NCI-H526 (cell line): ENCODE results near the gene KHK.
"Not testable (repeated sequence)": the region's sequence is repeated elsewhere in the genome, so short reads cannot be mapped to it uniquely, and the experiment has no call there.

ENCODE experiments used
- DNase-seq, 2 experiments: peaks; one replicate each; lab custom pipeline; 2025; lab: John Stamatoyannopoulos, UW

Gene KHK

DNA sequence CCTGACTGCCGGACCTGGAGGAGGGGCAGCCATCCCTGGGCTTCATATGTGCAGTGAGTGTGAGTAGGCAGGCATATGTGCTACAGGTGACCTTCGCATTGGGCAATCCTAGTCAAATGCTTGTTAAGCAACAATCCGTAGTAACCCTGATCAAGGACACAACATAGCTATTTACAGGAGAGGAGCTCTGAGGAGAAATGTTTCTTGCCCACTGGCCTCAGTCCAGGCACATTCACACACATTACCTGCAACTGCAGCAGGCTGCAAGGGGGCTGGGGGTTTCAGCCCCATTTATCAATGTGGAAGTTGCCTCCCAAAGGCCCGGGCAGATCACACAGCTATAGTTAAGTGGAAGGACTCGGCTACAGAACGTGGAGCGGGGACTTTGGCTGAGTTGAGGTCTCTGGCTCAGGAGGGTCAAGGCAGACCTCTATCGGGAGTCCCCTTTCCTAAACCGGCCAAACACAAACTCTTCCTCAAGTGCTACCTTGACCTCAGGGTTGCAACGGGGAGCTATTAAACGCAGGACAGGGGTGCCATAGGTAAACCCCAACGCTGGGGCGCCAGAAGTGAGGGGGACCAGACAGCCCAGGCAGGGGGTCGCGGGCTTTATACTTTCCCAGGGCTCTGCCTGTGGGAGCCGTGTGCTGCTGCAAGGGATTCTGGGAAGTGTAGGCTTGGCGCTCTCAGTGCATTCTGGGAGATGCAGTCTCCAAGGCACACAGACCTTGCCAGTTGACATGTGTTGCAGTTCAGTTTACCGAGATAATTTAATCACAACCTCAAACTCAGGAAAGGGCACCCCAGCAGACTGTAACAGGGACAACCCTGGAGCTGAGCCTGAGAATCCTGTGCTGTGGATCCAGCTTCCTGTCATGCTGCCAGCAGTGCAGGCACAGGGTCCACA, 9.4 kb downstream of the KHK start:
- peak in 1 of 2 experiments; percentile 68 for DNase-seq

DNA sequence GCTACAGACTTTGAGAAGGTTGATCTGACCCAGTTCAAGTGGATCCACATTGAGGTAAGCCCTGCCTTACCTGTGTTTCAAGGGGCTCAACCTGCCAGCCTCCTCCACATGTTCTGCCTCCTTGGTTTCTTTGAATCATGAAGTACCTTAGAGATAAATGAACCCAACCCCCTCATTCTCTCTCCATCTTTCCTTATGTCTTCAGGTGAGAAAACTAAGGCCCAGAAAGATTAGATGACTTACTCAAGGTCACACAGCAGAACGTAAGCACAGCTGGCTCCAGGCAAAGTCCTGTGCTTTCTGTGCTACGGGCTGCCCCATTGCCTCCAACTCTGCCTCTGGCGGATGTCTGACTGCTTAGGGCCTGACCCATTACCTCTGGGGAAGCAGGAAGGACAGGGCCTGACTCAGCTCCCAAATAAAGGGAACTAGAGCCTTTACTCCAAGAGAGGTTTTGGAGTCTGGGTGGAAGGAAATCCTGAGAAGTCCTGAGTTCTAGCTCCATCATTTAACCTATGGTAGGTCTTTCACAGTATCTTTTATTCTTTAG, 10.3 kb downstream of the KHK start:
- no peak for DNase-seq

DNA sequence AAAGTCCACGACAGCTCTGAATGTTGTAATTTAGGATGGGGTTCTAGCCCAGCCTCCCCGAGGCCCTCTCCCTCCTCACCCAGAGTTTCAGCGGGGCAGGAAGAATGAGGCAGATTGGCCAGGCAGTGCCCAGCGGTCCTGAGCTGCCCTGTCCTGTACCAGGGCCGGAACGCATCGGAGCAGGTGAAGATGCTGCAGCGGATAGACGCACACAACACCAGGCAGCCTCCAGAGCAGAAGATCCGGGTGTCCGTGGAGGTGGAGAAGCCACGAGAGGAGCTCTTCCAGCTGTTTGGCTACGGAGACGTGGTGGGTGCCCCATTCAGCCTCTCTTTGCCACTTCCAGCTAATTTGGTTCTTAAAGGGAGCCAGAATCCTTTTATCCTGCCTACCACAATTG, 10.8 kb downstream of the KHK start:
- no peak for DNase-seq

DNA sequence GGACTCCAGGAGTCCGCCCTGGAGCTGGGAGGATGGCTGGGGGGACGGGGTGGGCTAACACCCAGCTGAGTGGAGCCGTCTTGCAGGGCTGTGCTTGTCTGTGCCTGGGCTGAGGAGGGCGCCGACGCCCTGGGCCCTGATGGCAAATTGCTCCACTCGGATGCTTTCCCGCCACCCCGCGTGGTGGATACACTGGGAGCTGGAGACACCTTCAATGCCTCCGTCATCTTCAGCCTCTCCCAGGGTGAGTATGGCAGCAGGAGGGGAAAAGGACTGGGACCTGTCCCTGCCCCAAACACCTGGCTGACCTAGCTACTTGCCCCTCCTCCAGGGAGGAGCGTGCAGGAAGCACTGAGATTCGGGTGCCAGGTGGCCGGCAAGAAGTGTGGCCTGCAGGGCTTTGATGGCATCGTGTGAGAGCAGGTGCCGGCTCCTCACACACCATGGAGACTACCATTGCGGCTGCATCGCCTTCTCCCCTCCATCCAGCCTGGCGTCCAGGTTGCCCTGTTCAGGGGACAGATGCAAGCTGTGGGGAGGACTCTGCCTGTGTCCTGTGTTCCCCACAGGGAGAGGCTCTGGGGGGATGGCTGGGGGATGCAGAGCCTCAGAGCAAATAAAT, 12.9 kb downstream of the KHK start:
- DNase-seq = no peak

DNA sequence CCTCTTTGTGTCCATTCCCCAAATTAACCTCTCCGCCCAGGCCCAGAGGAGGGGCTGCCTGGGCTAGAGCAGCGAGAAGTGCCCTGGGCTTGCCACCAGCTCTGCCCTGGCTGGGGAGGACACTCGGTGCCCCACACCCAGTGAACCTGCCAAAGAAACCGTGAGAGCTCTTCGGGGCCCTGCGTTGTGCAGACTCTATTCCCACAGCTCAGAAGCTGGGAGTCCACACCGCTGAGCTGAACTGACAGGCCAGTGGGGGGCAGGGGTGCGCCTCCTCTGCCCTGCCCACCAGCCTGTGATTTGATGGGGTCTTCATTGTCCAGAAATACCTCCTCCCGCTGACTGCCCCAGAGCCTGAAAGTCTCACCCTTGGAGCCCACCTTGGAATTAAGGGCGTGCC, 13.5 kb downstream of the KHK start:
- DNase-seq = no peak

DNA sequence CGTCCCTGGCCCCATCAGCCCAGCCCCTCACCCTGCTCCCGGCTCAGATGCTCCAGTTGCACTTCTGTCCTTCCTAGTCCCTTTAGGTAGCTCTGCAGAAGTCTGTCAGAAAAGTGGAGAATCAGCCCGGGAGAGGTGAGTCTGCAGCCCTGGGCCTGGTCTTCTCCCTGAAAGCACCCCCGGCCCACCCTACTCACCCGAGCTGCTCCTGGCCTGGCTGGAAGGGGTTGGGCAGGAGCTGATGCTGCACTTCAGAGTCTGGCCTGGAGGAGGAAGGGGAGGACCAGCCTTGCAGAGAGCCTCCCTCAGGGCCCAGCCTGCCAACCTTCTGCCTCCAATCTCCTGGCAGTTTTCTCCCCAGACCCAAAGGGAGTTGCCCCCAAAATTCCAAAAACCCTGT, 15.8 kb downstream of the KHK start:
- no peak for DNase-seq

DNA sequence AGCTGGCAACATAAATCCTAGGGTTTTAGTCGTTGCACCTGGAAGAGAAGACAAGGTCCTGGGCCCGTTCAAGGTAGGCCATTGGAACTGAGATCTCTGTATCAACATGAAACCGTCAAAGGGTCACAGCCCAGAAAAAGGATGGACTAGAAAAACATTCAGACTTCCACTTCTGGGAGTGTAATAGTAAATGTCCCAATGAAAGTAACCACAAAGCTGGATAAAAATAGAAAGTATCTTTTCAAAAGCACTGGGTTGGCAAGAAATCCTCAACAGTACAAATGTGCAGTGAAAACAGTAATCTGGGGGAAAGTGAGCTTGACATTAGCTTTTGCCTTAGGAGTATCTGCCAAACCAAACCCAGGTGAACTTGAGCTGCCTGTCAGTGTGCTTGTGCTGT, 19.4 kb downstream of the KHK start:
- no peak for DNase-seq

DNA sequence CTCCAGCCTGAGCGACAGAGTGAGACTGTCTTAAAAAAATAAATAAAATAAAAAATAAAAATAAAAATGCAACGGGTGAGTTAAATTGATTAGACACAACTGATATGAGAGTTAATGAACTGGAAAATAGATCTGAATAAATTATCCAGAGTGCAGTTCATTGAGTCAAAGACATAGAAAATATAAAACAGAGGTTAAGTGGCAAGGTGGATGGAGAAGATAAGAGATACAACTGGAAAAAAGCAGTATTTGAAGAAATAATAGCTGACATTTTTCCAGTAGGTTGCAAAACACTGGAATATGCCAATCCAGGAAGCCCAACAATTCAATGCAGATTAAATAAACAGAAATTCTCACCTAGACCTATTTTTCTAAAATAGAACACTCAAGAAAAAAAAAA, 21.6 kb downstream of the KHK start:
- DNase-seq = no peak

DNA sequence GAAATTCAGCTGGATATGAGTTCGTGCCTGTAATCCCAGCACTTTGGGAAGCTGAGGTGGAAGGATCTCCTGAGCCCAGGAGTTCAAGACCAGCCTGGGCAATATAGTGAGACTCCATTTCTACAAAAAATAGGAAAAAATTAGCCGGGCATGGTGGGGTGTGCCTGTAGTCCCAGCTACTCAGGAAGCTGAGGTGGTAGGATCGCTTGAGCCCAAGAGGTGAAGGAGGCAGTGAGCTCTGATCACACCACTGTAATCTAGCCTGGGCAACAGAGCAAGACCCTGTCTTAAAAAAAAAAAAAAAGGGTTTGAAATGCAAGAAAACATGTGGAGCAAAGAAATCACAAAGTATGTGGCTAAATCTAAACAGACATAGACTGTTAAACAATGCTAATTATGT, 22.5 kb downstream of the KHK start:
- no peak for DNase-seq

DNA sequence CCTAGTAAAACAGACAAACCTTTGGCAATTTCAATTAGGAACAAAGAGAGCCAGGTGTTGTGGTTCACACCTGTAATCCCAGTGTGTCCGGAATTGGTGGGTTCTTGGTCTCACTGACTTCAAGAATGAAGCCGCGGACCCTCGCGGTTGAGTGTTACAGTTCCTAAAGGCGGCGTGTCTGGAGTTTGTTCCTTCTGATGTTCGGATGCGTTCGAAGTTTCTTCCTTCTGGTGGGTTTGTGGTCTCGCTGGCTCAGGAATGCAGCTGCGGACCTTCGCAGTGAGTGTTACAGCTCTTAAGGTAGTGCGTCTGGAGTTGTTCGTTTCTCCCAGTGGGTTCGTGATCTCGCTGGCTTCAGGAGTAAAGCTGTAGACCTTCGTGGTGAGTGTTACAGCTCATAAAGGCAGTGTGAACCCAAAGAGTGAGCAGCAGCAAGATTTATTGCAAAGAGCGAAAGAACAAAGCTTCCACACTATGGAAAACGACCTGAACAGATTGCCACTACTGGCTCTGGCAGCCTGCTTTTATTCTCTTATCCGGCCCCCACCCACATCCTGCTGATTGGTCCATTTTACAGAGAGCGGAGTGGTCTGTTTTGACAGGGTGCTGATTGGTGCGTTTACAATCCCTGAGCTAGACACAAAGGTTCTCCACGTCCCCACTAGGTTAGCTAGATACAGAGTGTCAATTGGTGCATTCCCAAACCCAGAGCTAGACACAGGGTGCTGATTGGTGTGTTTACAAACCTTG, 24.2 kb downstream of the KHK start:
- not testable (repeated sequence) for DNase-seq

DNA sequence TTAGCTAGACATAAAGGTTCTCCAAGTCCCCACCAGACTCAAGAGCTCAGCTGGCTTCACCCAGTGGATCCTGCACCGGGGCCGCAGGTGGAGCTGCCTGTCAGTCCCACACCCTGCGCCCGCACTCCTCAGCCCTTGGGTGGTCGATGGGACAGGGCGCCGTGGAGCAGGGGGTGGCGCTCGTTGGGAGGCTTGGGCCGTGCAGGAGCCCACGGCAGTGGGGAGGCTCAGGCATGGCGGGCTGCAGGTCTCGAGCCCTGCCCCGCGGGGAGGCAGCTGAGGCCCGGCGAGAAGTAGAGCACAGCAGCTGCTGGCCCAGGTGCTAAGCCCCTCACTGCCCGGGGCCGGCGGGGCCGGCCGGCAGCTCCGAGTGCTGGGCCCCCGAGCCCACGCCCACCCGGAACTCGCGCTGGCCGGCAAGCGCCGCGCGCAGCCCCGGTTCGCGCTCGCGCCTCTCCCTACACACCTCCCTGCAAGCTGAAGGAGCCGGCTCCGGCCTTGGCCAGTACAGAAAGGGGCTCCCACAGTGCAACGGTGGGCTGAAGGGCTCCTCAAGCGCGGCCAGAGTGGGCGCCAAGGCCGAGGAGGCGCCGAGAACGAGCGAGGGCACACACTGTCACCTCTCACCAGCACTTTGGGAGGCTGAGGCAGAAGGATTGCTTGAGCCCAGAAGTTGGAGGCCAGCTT, 25.0 kb downstream of the KHK start:
- DNase-seq = not testable (repeated sequence)

DNA sequence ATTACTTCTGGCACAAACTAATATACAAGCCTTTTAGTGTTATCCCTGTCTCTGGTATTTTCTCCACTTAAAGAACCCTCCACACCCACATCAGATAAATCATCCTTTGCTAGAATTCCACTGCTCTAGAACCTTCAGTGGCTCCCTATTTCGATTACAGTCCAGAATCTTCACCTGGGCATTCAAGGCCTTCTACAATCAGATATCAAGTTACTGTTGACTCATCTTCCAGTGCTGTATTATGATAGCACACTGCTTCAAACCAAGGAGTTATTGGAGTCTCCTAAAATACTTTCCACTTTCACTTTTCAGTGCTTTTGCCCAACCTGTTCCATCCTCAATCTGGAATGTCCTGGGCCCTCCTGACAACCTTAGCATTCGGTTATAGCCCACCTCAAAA, 28.9 kb downstream of the KHK start:
- no peak for DNase-seq

DNA sequence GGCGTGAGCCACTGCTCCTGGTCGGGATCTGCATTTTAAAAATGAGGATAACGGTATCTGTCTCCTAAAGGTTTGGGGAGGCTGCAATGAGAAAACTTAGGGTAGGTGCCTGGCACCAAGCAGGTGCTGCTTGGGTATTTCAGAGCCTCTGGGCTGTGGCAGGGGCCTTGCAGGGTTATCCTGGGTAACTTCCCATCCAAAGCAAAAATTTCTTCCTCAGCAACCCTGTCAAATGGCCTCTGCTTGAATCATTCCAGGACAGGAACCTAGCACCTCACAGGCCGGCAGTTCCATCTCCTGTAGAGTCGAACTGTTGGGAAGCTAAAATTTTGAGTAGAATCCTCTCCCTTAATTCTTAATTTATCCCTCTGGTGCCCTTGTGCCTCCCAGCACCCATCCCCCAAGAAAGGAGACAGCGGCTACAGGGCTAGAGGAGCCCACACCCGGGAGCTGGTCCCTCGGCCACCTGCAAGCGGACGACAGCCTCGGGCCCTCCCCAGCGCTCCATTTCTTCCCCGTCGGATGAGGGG, 31.5 kb downstream of the KHK start:
- no peak for DNase-seq

DNA sequence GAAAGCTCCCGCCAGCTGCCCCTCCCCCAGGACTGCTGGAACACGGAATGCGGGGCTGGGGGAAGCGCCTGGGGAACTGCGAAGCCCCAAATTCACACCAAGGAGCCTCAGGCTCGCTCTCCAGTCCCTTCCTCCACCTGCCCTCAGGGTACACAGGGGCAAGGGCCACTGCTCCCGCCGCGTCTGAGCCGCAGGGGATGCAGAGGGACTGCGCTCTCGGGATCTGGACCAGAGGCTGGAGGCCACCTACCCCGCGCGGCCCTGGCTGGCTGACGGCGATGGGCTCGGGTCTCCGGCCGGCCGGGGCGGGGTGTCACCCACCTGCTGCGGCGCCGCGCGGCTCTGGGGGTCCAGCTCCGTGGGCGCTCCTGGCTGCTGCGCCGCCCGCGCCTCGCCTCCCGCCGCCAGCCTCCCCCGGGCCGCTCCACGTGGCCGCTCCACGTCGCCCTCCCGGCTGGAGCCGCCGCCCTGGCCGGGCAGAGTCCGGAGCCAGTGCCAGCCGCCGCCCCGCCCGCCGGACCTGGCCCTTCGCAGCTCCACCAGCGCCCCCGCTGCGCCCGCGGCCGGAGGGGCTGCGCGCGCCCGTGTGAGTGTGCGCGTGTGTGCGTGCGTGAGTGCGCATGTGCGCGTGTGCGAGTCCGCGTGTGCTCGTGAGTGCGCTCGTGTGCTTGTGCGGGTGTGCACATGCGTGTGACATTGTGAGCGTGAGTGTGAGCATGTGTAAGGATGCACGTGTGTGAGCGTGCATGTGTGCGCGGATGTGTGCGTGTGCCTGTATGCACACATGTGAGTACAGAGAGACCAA, 32.2 kb downstream of the KHK start, which contains the start of gene CGREF1:
Gene CGREF1 (minus strand): TSS at position 604 of the 805 bp plus-strand sequence. CDS start 14,762 bp downstream, outside the sequence.
- peak in 1 of 2 experiments; percentile 68 for DNase-seq

DNA sequence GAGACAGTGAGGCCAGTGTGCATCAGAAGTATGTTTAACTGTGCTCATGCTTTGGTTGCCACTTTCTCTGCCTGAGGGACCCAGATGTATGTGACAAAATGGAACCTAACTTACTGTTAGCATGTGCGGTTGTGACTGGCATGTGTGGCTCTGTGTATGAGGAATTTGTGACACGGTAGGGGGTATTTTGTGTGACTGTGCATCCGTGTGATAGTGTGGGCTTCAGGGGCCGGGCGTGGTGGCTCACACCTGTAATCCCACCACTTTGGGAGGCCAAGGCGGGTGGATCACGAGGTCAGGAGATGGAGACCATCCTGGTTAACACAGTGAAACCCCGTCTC, 32.7 kb downstream of the KHK start:
- not testable (repeated sequence) for DNase-seq

DNA sequence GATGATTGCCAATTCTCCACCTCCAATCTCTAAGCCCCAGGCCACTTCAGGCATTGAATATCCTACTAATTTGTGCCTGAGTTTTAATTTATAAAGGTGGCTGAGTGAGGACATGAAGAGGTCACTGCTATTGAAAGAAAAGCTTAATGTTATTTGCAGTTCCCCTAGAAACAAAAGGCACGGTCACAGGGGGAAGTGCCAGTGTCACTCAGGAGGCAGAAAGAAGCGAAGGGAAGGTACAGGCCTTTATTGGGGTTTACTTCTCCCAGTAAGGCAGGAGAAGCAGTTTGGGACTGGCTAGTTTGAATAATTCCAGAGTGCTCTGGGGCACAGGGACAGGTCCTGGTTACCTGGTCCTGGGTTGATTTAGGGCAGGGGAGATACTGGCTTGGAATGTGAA, 35.3 kb downstream of the KHK start:
- no peak for DNase-seq

DNA sequence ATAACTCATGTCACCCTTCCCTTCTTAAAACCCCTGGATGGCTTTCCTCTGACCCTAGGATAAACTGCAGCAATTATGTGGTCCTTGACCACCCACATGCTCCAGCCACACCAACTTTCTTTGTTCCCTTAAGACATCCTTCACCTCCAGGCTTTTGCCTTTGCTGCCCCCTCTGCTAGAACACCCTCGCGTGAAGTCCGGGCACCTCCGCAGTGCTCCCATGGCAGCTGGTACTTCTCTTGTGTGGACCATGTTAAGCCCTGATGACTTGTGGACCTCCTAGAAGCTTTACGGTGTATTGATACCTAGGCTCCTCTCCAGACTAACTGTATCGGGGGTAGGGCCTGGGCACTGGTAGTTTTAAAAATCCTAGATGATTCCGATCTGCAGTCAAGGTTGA, 36.2 kb downstream of the KHK start:
- no peak for DNase-seq

DNA sequence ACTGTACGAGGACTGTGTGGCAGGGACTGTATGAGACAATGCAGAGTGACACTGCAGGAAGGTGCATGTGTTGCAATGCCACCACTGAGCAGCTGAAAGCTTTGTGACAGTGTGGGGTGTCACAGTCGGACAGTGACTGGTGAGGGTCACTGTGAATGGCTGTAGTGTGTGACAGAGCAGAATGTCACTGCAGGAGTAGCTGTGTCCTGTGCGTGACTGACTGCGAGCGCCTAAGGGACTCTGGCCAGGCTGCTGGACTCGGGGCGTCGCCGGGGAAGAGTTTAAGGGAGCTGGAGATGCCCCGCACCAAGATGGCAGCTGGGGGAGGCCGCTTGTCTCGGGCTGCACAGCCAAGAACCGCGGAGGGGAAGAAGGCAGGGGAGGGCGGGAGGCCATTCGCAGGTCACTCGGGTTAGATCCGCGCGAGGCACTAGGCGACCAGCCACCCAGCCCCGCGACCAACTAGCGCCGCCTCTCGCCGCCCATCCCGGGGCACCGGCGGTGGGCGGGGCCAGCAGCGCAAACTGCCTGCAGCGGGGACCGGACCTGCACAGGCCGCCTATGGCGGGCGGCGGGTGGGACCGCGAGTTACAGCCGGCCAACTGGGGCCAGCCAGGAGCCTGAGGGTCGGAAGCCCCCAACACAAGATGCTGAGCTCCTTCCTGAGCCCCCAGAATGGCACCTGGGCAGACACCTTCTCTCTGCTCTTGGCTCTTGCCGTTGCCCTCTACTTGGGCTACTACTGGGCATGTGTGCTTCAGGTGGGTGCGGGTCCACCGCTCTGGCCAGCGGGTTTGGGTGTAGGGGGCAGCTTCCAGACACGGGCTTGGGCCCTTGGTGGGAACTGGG, 37.0 kb downstream of the KHK start, which contains the start of gene ABHD1:
Gene ABHD1 (plus strand): TSS at position 514 of the 849 bp plus-strand sequence. CDS start 134 bp downstream, at position 648.
- DNase-seq = peak in 1 of 2 experiments; percentile 66

DNA sequence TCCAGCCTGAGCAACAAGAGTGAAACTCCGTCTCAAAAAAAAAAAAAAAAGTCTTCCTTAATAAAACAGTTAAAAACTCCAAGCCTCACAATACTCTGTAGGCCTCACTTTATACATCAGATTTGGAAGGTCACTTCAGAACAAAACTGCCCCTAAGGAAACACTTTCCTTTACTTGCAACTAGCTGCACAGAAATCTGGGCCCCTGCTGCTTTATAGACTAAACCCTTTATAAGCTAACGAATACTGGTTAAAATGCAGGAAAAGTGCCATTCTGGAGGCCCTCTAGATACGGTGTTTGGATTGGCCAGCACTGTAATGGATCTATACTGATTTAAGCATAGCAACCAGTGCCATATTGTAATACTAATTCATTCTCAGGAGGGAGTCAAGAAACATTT, 38.5 kb downstream of the KHK start:
- no peak for DNase-seq

DNA sequence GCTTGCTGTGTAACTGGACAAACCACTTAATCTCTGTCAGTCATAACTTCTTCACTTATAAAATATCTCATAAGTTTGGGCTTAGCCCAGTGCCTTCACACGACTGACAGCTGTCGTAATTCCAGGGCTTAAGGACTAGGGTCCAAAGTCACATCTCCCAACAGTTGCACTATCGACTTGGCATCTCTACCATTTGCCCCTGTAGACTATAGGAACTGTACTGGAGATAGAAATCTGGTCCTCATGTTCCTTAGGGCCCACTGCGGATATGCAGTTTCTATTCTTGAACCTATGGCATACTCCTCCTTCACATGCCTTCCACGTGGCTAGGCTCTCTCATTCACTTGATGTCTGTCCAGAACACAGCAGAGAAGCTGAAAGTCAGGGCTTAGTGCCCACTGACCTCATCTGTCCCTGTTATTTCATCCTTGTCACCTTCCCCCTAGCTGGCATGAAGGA, 39.7 kb downstream of the KHK start:
- no peak for DNase-seq
